Measurements from ENCODE around the gene DAG1. TPM values are rescaled to one million over a fixed set of nuclear protein-coding genes. Genes with fewer than 3 reads are reported as not detected.

The DAG1 gene
- total RNA-seq, 1 experiment from 2014 or later, result 99.9 TPM

GRCh38 chr3:49554633-49555265 is 84.7 kb downstream of the DAG1 start:
- Histone ChIP-seq H3K9me2 (ENCODE audit: insufficient read depth) (no peaks in the 10 kb centered on the region), H3K9me3 (ENCODE audit: control insufficient read depth in 1 of 2, insufficient read depth in 1 of 2, low read depth in 1 of 2, low read length in 2 of 2) (peaks cover 0 to 7% of the 10 kb centered on the region in 2 experiments; a peak in 2 of 4 replicates), H3K27ac (ENCODE audit: low read depth, low read length) (no peak overlapping the region), H3K4me1 (ENCODE audit: control insufficient read depth in 1 of 2, insufficient read depth in 2 of 2, low read length in 2 of 2) (peaks cover 6 to 16% of the 10 kb centered on the region in 2 experiments; a peak in 3 of 4 replicates), H4K20me1 (ENCODE audit: insufficient read depth) (no peaks in the 10 kb centered on the region), H3K9ac (ENCODE audit: low read length) (no peak overlapping the region), H3K79me2 (ENCODE audit: insufficient read depth, low read length) (no peaks in the 10 kb centered on the region), H3K4me2 (ENCODE audit: low read length) (peak overlapping the region; percentile 86), H2AFZ (ENCODE audit: low read depth, low read length, poor library complexity, severe bottlenecking) (no peak overlapping the region), H3K36me3 (ENCODE audit: control insufficient read depth in 1 of 2, insufficient read depth in 2 of 2, low read length in 2 of 2) (no peaks in the 10 kb centered on the region), H3K27me3 (ENCODE audit: insufficient read depth, low read length) (peaks cover 17% of the 10 kb centered on the region; the same call in 1 of the 2 replicates), H3K4me3 (replicated peaks in 1 of 2; ENCODE audit: low read depth in 1 of 2, low read length in 2 of 2) (peak overlapping the region; percentile 44 to 55)
- BruUV-seq (replicated peaks), result no TSS peak
- CTCF ChIA-PET, result interaction anchor here (1.1 to 1.5 kb wide), 2 partner anchors 15 to 117 kb away, joined by 4 to 10 read pairs; no protein-coding TSS in a partner anchor
- RAD21 ChIA-PET (ENCODE audit: low non-redundant PET in 1 of 2, low total read pairs in 2 of 2, uncharacterized antibody in 2 of 2, unreplicated experiment in 2 of 2), result interaction anchor here (1.0 to 1.3 kb wide), 2 partner anchors 15 to 117 kb away, joined by 4 read pairs; no protein-coding TSS in a partner anchor
- ATAC-seq (peak; percentile 81), DNase-seq (ENCODE audit: low read depth, low spot score) (no peak)
- intact Hi-C loops (cut with micrococcal nuclease), result no loop called here
- POLR2A ChIA-PET, result interaction anchor here (0.8 to 1.0 kb wide), 3 partner anchors 12 to 18 kb away, joined by 3 to 6 read pairs (median 3); no protein-coding TSS in a partner anchor
- TF ChIP-seq, protein P1, sequence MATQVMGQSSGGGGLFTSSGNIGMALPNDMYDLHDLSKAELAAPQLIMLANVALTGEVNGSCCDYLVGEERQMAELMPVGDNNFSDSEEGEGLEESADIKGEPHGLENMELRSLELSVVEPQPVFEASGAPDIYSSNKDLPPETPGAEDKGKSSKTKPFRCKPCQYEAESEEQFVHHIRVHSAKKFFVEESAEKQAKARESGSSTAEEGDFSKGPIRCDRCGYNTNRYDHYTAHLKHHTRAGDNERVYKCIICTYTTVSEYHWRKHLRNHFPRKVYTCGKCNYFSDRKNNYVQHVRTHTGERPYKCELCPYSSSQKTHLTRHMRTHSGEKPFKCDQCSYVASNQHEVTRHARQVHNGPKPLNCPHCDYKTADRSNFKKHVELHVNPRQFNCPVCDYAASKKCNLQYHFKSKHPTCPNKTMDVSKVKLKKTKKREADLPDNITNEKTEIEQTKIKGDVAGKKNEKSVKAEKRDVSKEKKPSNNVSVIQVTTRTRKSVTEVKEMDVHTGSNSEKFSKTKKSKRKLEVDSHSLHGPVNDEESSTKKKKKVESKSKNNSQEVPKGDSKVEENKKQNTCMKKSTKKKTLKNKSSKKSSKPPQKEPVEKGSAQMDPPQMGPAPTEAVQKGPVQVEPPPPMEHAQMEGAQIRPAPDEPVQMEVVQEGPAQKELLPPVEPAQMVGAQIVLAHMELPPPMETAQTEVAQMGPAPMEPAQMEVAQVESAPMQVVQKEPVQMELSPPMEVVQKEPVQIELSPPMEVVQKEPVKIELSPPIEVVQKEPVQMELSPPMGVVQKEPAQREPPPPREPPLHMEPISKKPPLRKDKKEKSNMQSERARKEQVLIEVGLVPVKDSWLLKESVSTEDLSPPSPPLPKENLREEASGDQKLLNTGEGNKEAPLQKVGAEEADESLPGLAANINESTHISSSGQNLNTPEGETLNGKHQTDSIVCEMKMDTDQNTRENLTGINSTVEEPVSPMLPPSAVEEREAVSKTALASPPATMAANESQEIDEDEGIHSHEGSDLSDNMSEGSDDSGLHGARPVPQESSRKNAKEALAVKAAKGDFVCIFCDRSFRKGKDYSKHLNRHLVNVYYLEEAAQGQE (IDR thresholded peaks at IDR 0.05; ENCODE audit: low read depth), result peak; percentile 66
- 0 out of 2 replicates have a peak, but pooled peaks have one; percentile 29 for TF ChIP-seq SIN3A (IDR thresholded peaks at IDR 0.05; ENCODE audit: low read depth)
- TF ChIP-seq, protein P2, sequence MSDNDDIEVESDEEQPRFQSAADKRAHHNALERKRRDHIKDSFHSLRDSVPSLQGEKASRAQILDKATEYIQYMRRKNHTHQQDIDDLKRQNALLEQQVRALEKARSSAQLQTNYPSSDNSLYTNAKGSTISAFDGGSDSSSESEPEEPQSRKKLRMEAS (IDR thresholded peaks at IDR 0.05), result no peak

Measured in HCT116 (cell line).